ENCODE measurements around the gene PRKAG2.
"Not testable (repeated sequence)": the region's sequence is repeated elsewhere in the genome, so short reads cannot be mapped to it uniquely, and the experiment has no call there.

The PRKAG2 gene

GRCh38 chr7:151877911-151878835 lies 1.3 kb upstream of the PRKAG2 start:
- H3K36me3 ChIP-seq (replicated peaks): no peaks in the 10 kb centered on the region
- in situ Hi-C loops (cut with HindIII; ENCODE audit: low pct_ligation_motif_present, low sequenced_read_pairs): no loop called here
- TF ChIP-seq CTCF (IDR thresholded peaks at IDR 0.05; ENCODE audit: low read depth, low read length, missing control alignments): no peak
- no peak overlapping the region for H3K27ac ChIP-seq
- DNase-seq: no peak
- no peak overlapping the region for H3K4me3 ChIP-seq (ENCODE audit: low read depth, low read length)
- peaks cover 25% of the 10 kb centered on the region for H3K27me3 ChIP-seq (replicated peaks)

- H3K4me3 ChIP-seq (ENCODE audit: low read depth, low read length): peak overlapping the region; percentile 60
- no peak for TF ChIP-seq CTCF (IDR thresholded peaks at IDR 0.05; ENCODE audit: low read depth, low read length, missing control alignments)
- H3K27ac ChIP-seq: no peak overlapping the region
- H3K36me3 ChIP-seq (replicated peaks): no peaks in the 10 kb centered on the region
- peaks cover 16% of the 10 kb centered on the region for H3K27me3 ChIP-seq (replicated peaks)
- no peak for DNase-seq
- in situ Hi-C loops (cut with HindIII; ENCODE audit: low pct_ligation_motif_present, low sequenced_read_pairs): no loop called here
Observed at GRCh38 chr7:151875942-151876898, 695 bp downstream of the PRKAG2 start.

- H3K36me3 ChIP-seq (replicated peaks); H3K27ac ChIP-seq; H3K4me3 ChIP-seq (ENCODE audit: low read depth, low read length); in situ Hi-C loops (cut with HindIII; ENCODE audit: low pct_ligation_motif_present, low sequenced_read_pairs); DNase-seq: not testable (repeated sequence)
- peaks cover 16% of the 10 kb centered on the region for H3K27me3 ChIP-seq (replicated peaks)
Observed at GRCh38 chr7:151874479-151874878, 2.4 kb downstream of the PRKAG2 start.

GRCh38 chr7:151873402-151873965 lies 3.4 kb downstream of the PRKAG2 start:
- no peak overlapping the region for H3K4me3 ChIP-seq (ENCODE audit: low read depth, low read length)
- peaks cover 13% of the 10 kb centered on the region for H3K27me3 ChIP-seq (replicated peaks)
- no peak overlapping the region for H3K27ac ChIP-seq
- TF ChIP-seq CTCF (IDR thresholded peaks at IDR 0.05; ENCODE audit: low read depth, low read length, missing control alignments): no peak
- no peak for DNase-seq
- in situ Hi-C loops (cut with HindIII; ENCODE audit: low pct_ligation_motif_present, low sequenced_read_pairs): no loop called here
- H3K36me3 ChIP-seq (replicated peaks): no peaks in the 10 kb centered on the region

- Histone ChIP-seq H3K4me3 (ENCODE audit: low read depth, low read length) (no peak overlapping the region), H3K27me3 (replicated peaks) (peaks cover 8% of the 10 kb centered on the region), H3K36me3 (replicated peaks) (no peaks in the 10 kb centered on the region), H3K27ac (no peak overlapping the region)
- in situ Hi-C loops (cut with HindIII; ENCODE audit: low pct_ligation_motif_present, low sequenced_read_pairs): no loop called here
- TF ChIP-seq CTCF (IDR thresholded peaks at IDR 0.05; ENCODE audit: low read depth, low read length, missing control alignments): no peak
- DNase-seq: no peak
Observed at GRCh38 chr7:151872531-151873401, 4.1 kb downstream of the PRKAG2 start.

All from brain microvascular endothelial cell (primary cell).